ENCODE results near the gene APH1B. TPM values are rescaled to one million over a fixed set of nuclear protein-coding genes. Genes with fewer than 3 reads are reported as not detected.

The APH1B gene
- total RNA-seq, 4 donors from 2014 or later, result 20.0 to 35.9 (median 27.2) TPM

- intact Hi-C loops (cut with DNase I; ENCODE audit: low total_unique reads), result no loop called here
- Histone ChIP-seq H3K27ac (no peak overlapping the region), H3K4me1 (no peaks in the 10 kb centered on the region), H3K4me3 (no peak overlapping the region), H3K27me3 (no peaks in the 10 kb centered on the region), H3K9me3 (no peaks in the 10 kb centered on the region), H3K36me3 (no peaks in the 10 kb centered on the region)
- no peak for DNase-seq
- TF ChIP-seq POLR2A (IDR thresholded peaks at IDR 0.05) (no peak), CTCF (IDR thresholded peaks at IDR 0.05) (no peak)
These were observed 12.6 kb upstream of the APH1B start for GRCh38 chr15:63264688-63265293.

DNA sequence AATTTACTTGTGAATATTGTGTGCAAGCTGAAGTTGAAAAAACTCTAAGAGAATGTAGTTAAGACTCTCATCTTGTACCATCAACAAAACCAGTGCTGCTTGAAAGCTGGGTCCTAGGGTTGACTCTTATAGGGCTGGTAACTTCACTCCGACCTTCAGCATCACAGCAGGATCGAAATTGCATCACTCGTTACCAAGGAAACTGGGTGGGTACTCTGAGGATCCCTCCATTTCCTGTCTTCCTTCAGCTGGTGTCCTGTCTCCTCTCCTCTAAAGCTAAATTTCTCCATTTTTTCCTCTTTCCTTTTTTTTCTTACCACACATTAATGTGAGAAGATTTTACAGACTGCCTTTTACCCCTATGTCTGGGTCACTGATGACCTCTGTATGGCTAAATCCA, 3.0 kb upstream of the APH1B start:
- Histone ChIP-seq H3K9me3 (no peaks in the 10 kb centered on the region), H3K4me1 (no peaks in the 10 kb centered on the region), H3K4me3 (no peak overlapping the region), H3K36me3 (no peaks in the 10 kb centered on the region), H3K27ac (no peak overlapping the region), H3K27me3 (no peaks in the 10 kb centered on the region)
- no peak for DNase-seq
- intact Hi-C loops (cut with DNase I; ENCODE audit: low total_unique reads), result no loop called here
- TF ChIP-seq POLR2A (IDR thresholded peaks at IDR 0.05), result no peak
- no peak for TF ChIP-seq CTCF (IDR thresholded peaks at IDR 0.05)

DNA sequence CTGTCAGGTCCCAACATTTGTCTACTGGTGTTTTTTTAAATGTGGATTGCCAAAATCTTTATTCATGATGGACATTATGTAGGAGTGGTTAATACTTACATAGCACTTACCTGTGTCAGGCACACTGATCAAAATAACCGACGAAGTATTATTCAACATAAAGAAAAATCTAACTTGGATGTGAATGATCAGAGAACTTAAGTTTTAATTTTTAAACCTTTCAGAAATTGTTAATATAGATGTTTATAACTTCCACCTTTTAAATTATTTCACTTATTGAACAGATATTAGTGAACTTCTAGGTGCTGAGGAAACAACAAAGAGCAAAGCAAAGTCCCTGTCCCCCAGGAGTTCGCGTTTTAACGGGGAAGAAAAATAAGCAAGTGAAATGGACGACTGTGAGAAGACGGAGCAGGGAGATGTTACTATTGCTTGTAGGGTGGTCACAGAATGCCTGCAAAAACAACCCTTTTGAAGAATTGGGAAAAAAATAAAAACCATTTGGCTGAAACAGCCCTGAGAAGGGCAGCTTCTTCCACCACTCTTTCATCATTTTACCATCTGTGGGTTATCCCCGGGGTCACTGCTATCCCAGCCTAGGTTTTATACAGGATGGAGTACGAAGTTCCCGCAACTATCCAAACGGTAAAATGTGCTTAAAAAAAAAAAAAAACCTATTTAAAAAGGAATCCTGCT, 915 bp upstream of the APH1B start:
- TF ChIP-seq CTCF (IDR thresholded peaks at IDR 0.05) (no peak), POLR2A (IDR thresholded peaks at IDR 0.05) (no peak)
- no peaks in the 10 kb centered on the region for H3K4me1 ChIP-seq
- peak overlapping the region; percentile 91 to 97 for H3K27ac ChIP-seq
- no peaks in the 10 kb centered on the region for H3K27me3 ChIP-seq
- intact Hi-C loops (cut with DNase I; ENCODE audit: low total_unique reads), result no loop called here
- no peaks in the 10 kb centered on the region for H3K9me3 ChIP-seq
- no peaks in the 10 kb centered on the region for H3K36me3 ChIP-seq
- DNase-seq, result no peak
- peak overlapping the region; percentile 90 to 97 for H3K4me3 ChIP-seq

DNA sequence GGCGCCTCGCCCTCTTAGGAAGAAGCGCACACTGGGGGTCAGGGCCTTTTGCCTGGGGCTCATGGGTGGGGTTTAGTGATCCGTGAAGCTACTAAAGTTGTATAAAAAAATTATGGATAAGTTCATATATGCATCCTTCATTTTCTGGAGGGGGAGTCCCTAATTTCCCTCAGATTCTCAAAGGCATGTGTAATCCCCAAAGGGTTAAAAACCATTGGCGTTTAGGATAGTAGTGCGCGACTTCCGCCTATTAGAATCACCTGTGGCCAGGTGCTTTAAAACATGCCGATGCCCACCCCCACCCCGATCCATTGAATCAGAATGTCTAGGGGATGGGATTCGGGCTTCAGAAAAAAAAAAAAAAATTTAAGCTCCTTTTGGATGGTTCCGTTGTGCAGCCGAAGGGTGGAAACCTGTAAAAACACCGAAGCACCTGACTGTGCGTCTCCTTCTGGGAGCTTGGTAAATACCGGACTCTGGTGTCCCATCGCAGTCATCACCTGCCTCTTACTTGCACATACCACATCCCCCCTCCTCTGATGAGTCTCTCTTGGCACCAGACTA, 570 bp downstream of the APH1B start:
- Histone ChIP-seq H3K4me3 (peak overlapping the region; percentile 90 to 97), H3K27ac (peak overlapping the region; percentile 91 to 97), H3K27me3 (no peaks in the 10 kb centered on the region), H3K36me3 (no peaks in the 10 kb centered on the region), H3K9me3 (no peaks in the 10 kb centered on the region), H3K4me1 (no peaks in the 10 kb centered on the region)
- TF ChIP-seq CTCF (IDR thresholded peaks at IDR 0.05) (no peak), POLR2A (IDR thresholded peaks at IDR 0.05) (no peak)
- intact Hi-C loops (cut with DNase I; ENCODE audit: low total_unique reads), result no loop called here
- peak; percentile 21 to 43 for DNase-seq

DNA sequence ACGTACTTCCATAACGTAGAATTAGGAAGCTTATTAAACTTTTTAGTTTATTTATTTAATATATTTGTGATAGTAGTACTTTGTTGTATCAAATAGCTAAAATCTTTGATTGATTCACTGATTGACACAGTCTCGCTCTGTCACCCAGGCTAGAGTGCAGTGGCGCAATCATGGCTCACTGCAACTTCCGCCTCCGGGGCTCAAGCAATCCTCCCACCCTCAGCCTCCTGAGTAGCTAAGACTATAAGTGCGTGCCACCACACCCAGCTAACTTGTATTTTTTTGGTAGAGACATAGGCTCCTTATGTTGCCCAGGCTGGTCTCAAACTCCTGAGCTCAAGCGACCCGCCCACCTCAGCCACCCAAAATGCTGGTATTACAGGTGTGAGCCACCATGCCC, 5.7 kb downstream of the APH1B start:
- no peak for DNase-seq

More for the DNA sequence above, 5.7 kb downstream of the APH1B start:
- no peak overlapping the region for H3K4me3 ChIP-seq
- H3K4me1 ChIP-seq, result no peaks in the 10 kb centered on the region
- no peaks in the 10 kb centered on the region for H3K36me3 ChIP-seq
- intact Hi-C loops (cut with DNase I; ENCODE audit: low total_unique reads), result no loop called here
- TF ChIP-seq CTCF (IDR thresholded peaks at IDR 0.05) (no peak), POLR2A (IDR thresholded peaks at IDR 0.05) (no peak)
- H3K9me3 ChIP-seq, result no peaks in the 10 kb centered on the region
- no peak overlapping the region for H3K27ac ChIP-seq
- no peaks in the 10 kb centered on the region for H3K27me3 ChIP-seq

All from uterus (tissue), 4 donors.